ENCODE data around the gene UIMC1. TPM values are rescaled to one million over a fixed set of nuclear protein-coding genes. Genes with fewer than 3 reads are reported as not detected.
"Not testable (repeated sequence)": the region's sequence is repeated elsewhere in the genome, so short reads cannot be mapped to it uniquely, and the experiment has no call there.

The UIMC1 gene
- total RNA-seq, 1 donor from 2014 or later, result 62.6 TPM

- intact Hi-C loops (cut with micrococcal nuclease), result loop anchor here (10.0 kb wide), 1 partner anchor 1201 kb away; the partner anchor contains the start of gene HNRNPAB
- H3K4me3 Mint-ChIP-seq (ENCODE audit: low read depth), result peak overlapping the region; percentile 54
- H3K27me3 Mint-ChIP-seq (ENCODE audit: low read depth), result no peaks in the 10 kb centered on the region
- peaks cover 26% of the 10 kb centered on the region for H3K4me1 Mint-ChIP-seq (ENCODE audit: low read depth)
- DNase-seq (ENCODE audit: low spot score), result no peak
- no peaks in the 10 kb centered on the region for H3K9me3 Mint-ChIP-seq
- no peak overlapping the region for H3K27ac Mint-ChIP-seq
- peaks cover 34% of the 10 kb centered on the region for H3K36me3 Mint-ChIP-seq (ENCODE audit: low read depth)
These were observed 2.9 kb downstream of the UIMC1 start for GRCh38 chr5:177003649-177004048.

- H3K4me3 Mint-ChIP-seq (ENCODE audit: low read depth); H3K9me3 Mint-ChIP-seq; intact Hi-C loops (cut with micrococcal nuclease); H3K27me3 Mint-ChIP-seq (ENCODE audit: low read depth); DNase-seq (ENCODE audit: low spot score): not testable (repeated sequence)
- H3K36me3 Mint-ChIP-seq (ENCODE audit: low read depth), result peaks cover 35% of the 10 kb centered on the region
- peak overlapping the region; percentile 50 for H3K27ac Mint-ChIP-seq
- peaks cover 35% of the 10 kb centered on the region for H3K4me1 Mint-ChIP-seq (ENCODE audit: low read depth)
These were observed 7.1 kb downstream of the UIMC1 start for GRCh38 chr5:176999526-176999925.

GRCh38 chr5:176998828-176999227, 7.8 kb downstream of the UIMC1 start:
- Mint-ChIP-seq H3K27me3 (ENCODE audit: low read depth) (no peaks in the 10 kb centered on the region), H3K4me3 (ENCODE audit: low read depth) (no peak overlapping the region), H3K9me3 (no peaks in the 10 kb centered on the region), H3K36me3 (ENCODE audit: low read depth) (peaks cover 41% of the 10 kb centered on the region), H3K4me1 (ENCODE audit: low read depth) (peaks cover 29% of the 10 kb centered on the region), H3K27ac (no peak overlapping the region)
- DNase-seq (ENCODE audit: low spot score), result no peak
- intact Hi-C loops (cut with micrococcal nuclease), result no loop called here

GRCh38 chr5:176996780-176997179, 9.8 kb downstream of the UIMC1 start:
- no peak for DNase-seq (ENCODE audit: low spot score)
- intact Hi-C loops (cut with micrococcal nuclease), result no loop called here
- H3K4me1 Mint-ChIP-seq (ENCODE audit: low read depth), result peaks cover 30% of the 10 kb centered on the region
- H3K9me3 Mint-ChIP-seq, result no peaks in the 10 kb centered on the region
- no peak overlapping the region for H3K4me3 Mint-ChIP-seq (ENCODE audit: low read depth)
- H3K36me3 Mint-ChIP-seq (ENCODE audit: low read depth), result peaks cover 45% of the 10 kb centered on the region
- no peaks in the 10 kb centered on the region for H3K27me3 Mint-ChIP-seq (ENCODE audit: low read depth)
- H3K27ac Mint-ChIP-seq, result peak overlapping the region; percentile 84

GRCh38 chr5:176995896-176996767, 10.4 kb downstream of the UIMC1 start:
- Mint-ChIP-seq H3K9me3 (no peaks in the 10 kb centered on the region), H3K36me3 (ENCODE audit: low read depth) (peaks cover 44% of the 10 kb centered on the region)
- intact Hi-C loops (cut with micrococcal nuclease), result no loop called here

GRCh38 chr5:176995122-176995490, 11.5 kb downstream of the UIMC1 start:
- Mint-ChIP-seq H3K27ac (peak overlapping the region; percentile 60), H3K9me3 (no peaks in the 10 kb centered on the region), H3K4me3 (ENCODE audit: low read depth) (no peak overlapping the region), H3K36me3 (ENCODE audit: low read depth) (peaks cover 35% of the 10 kb centered on the region), H3K27me3 (ENCODE audit: low read depth) (no peaks in the 10 kb centered on the region), H3K4me1 (ENCODE audit: low read depth) (peaks cover 24% of the 10 kb centered on the region)
- DNase-seq (ENCODE audit: low spot score), result no peak
- intact Hi-C loops (cut with micrococcal nuclease), result no loop called here

More at GRCh38 chr5:176995896-176996767, 10.4 kb downstream of the UIMC1 start:
- no peak overlapping the region for H3K4me3 Mint-ChIP-seq (ENCODE audit: low read depth)
- no peaks in the 10 kb centered on the region for H3K27me3 Mint-ChIP-seq (ENCODE audit: low read depth)
- H3K27ac Mint-ChIP-seq, result peak overlapping the region; percentile 84
- peaks cover 28% of the 10 kb centered on the region for H3K4me1 Mint-ChIP-seq (ENCODE audit: low read depth)
- DNase-seq (ENCODE audit: low spot score), result no peak

GRCh38 chr5:176994460-176995121, 12.0 kb downstream of the UIMC1 start:
- H3K4me3 Mint-ChIP-seq (ENCODE audit: low read depth), result no peak overlapping the region
- H3K27me3 Mint-ChIP-seq (ENCODE audit: low read depth), result no peaks in the 10 kb centered on the region
- H3K27ac Mint-ChIP-seq, result peak overlapping the region; percentile 60
- peaks cover 30% of the 10 kb centered on the region for H3K36me3 Mint-ChIP-seq (ENCODE audit: low read depth)
- peaks cover 23% of the 10 kb centered on the region for H3K4me1 Mint-ChIP-seq (ENCODE audit: low read depth)
- intact Hi-C loops (cut with micrococcal nuclease), result no loop called here
- DNase-seq (ENCODE audit: low spot score), result no peak
- H3K9me3 Mint-ChIP-seq, result no peaks in the 10 kb centered on the region

GRCh38 chr5:176993081-176993480, 13.5 kb downstream of the UIMC1 start:
- Mint-ChIP-seq H3K4me1 (ENCODE audit: low read depth) (peaks cover 24% of the 10 kb centered on the region), H3K36me3 (ENCODE audit: low read depth) (peaks cover 31% of the 10 kb centered on the region)
- H3K27me3 Mint-ChIP-seq (ENCODE audit: low read depth); H3K4me3 Mint-ChIP-seq (ENCODE audit: low read depth); H3K9me3 Mint-ChIP-seq; H3K27ac Mint-ChIP-seq; DNase-seq (ENCODE audit: low spot score); intact Hi-C loops (cut with micrococcal nuclease): not testable (repeated sequence)

GRCh38 chr5:176987583-176987982, 19.0 kb downstream of the UIMC1 start:
- H3K4me1 Mint-ChIP-seq (ENCODE audit: low read depth), result peaks cover 12% of the 10 kb centered on the region
- no peak overlapping the region for H3K27ac Mint-ChIP-seq
- peaks cover 22% of the 10 kb centered on the region for H3K36me3 Mint-ChIP-seq (ENCODE audit: low read depth)
- no peaks in the 10 kb centered on the region for H3K9me3 Mint-ChIP-seq
- intact Hi-C loops (cut with micrococcal nuclease), result no loop called here
- H3K4me3 Mint-ChIP-seq (ENCODE audit: low read depth), result no peak overlapping the region
- no peak for DNase-seq (ENCODE audit: low spot score)
- no peaks in the 10 kb centered on the region for H3K27me3 Mint-ChIP-seq (ENCODE audit: low read depth)

GRCh38 chr5:176986280-176986679, 20.3 kb downstream of the UIMC1 start:
- Mint-ChIP-seq H3K4me1 (ENCODE audit: low read depth) (peaks cover 14% of the 10 kb centered on the region), H3K27me3 (ENCODE audit: low read depth) (no peaks in the 10 kb centered on the region), H3K9me3 (no peaks in the 10 kb centered on the region), H3K36me3 (ENCODE audit: low read depth) (peaks cover 29% of the 10 kb centered on the region), H3K27ac (no peak overlapping the region), H3K4me3 (ENCODE audit: low read depth) (no peak overlapping the region)
- DNase-seq (ENCODE audit: low spot score), result no peak
- intact Hi-C loops (cut with micrococcal nuclease), result no loop called here

- no peak overlapping the region for H3K4me3 Mint-ChIP-seq (ENCODE audit: low read depth)
- H3K4me1 Mint-ChIP-seq (ENCODE audit: low read depth), result peaks cover 14% of the 10 kb centered on the region
- peak; percentile 18 for DNase-seq (ENCODE audit: low spot score)
- no peaks in the 10 kb centered on the region for H3K9me3 Mint-ChIP-seq
- no peak overlapping the region for H3K27ac Mint-ChIP-seq
- H3K27me3 Mint-ChIP-seq (ENCODE audit: low read depth), result no peaks in the 10 kb centered on the region
- peaks cover 31% of the 10 kb centered on the region for H3K36me3 Mint-ChIP-seq (ENCODE audit: low read depth)
- intact Hi-C loops (cut with micrococcal nuclease), result no loop called here
These were observed 21.1 kb downstream of the UIMC1 start for GRCh38 chr5:176985516-176985915.

- H3K27ac Mint-ChIP-seq; H3K4me3 Mint-ChIP-seq (ENCODE audit: low read depth); H3K9me3 Mint-ChIP-seq; H3K27me3 Mint-ChIP-seq (ENCODE audit: low read depth); DNase-seq (ENCODE audit: low spot score); intact Hi-C loops (cut with micrococcal nuclease): not testable (repeated sequence)
- Mint-ChIP-seq H3K4me1 (ENCODE audit: low read depth) (peaks cover 17% of the 10 kb centered on the region), H3K36me3 (ENCODE audit: low read depth) (peaks cover 43% of the 10 kb centered on the region)
These were observed 22.4 kb downstream of the UIMC1 start for GRCh38 chr5:176984176-176984575.

GRCh38 chr5:176983593-176983992, 23.0 kb downstream of the UIMC1 start:
- H3K4me3 Mint-ChIP-seq (ENCODE audit: low read depth); H3K27ac Mint-ChIP-seq; intact Hi-C loops (cut with micrococcal nuclease); H3K9me3 Mint-ChIP-seq; DNase-seq (ENCODE audit: low spot score); H3K27me3 Mint-ChIP-seq (ENCODE audit: low read depth): not testable (repeated sequence)
- H3K36me3 Mint-ChIP-seq (ENCODE audit: low read depth), result peaks cover 48% of the 10 kb centered on the region
- H3K4me1 Mint-ChIP-seq (ENCODE audit: low read depth), result peaks cover 17% of the 10 kb centered on the region
